Neural cell (in vitro differentiated cells): ENCODE data around the gene HIP1R. TPM values are rescaled to one million over a fixed set of nuclear protein-coding genes. Genes with fewer than 3 reads are reported as not detected.
A peak's percentile ranks its signal among the peaks of the same experiment; 100 is the strongest.

Experiments
- H2AFZ ChIP-seq: fragments of 200-600, 300-800 bp; sonication (generic), shearing (Covaris generic); 2 replicates; pipeline ENCODE4 v1.6.0; 2014; ENCODE audit warnings: low read depth, mild to moderate bottlenecking, antibody characterized with exemption, low read length, moderate library complexity
- H3F3A ChIP-seq: fragments of 200-600 bp; shearing (Covaris generic); 2 replicates; pipeline ENCODE4 v1.6.1; 2016; ENCODE audit warnings: mild to moderate bottlenecking, moderate library complexity, mixed read lengths, antibody characterized with exemption, low read length; ENCODE audit not compliant: insufficient read depth, poor library complexity, severe bottlenecking
- H3K27ac ChIP-seq: fragments of 200-600, 300-800 bp; sonication (generic), shearing (Covaris generic); 2 replicates; pipeline ENCODE4 v1.5.1; 2014; ENCODE audit warnings: mild to moderate bottlenecking, low read length, moderate library complexity
- H3K27me3 ChIP-seq: fragments of 300-800, 200-600 bp; sonication (generic), shearing (Covaris generic); 2 replicates; pipeline ENCODE4 v1.6.0; 2014; ENCODE audit warnings: mild to moderate bottlenecking, low read depth, low read length, moderate library complexity; ENCODE audit not compliant: insufficient read depth
- H3K36me3 ChIP-seq: fragments of 300-800, 200-600 bp; sonication (generic), shearing (Covaris generic); 2 replicates; pipeline ENCODE4 v1.5.1; 2014; ENCODE audit warnings: mild to moderate bottlenecking, antibody characterized with exemption, low read length, moderate library complexity; ENCODE audit not compliant: insufficient read depth
- H3K4me2 ChIP-seq: fragments of 300-800, 200-600 bp; sonication (generic), shearing (Covaris generic); 2 replicates; pipeline ENCODE4 v1.6.0; 2014; ENCODE audit warnings: mild to moderate bottlenecking, low read length
- H3K4me3 ChIP-seq: fragments of 300-800, 200-600 bp; sonication (generic), shearing (Covaris generic); 2 replicates; pipeline ENCODE4 v1.5.1; 2014; ENCODE audit warnings: mild to moderate bottlenecking, low read length, moderate library complexity
- H3K79me2 ChIP-seq: fragments of 200-600 bp; shearing (Covaris generic); replicated peaks from 2 replicates; pipeline ENCODE4 v1.6.0; 2014; ENCODE audit warnings: mild to moderate bottlenecking, low read length, moderate library complexity; ENCODE audit not compliant: insufficient read depth
- H3K9ac ChIP-seq: fragments of 300-800, 200-600 bp; sonication (generic), shearing (Covaris generic); 2 replicates; pipeline ENCODE4 v1.6.1; 2016; ENCODE audit warnings: mild to moderate bottlenecking, low read length, mixed read lengths
- H3K9me2 ChIP-seq: fragments of 200-600 bp; shearing (Covaris generic); 2 replicates; pipeline ENCODE4 v1.6.1; 2016; ENCODE audit warnings: mild to moderate bottlenecking, low read length, mixed read lengths; ENCODE audit not compliant: insufficient read depth
- H3K9me3 ChIP-seq: fragments of 200-600, 300-800 bp; sonication (generic), shearing (Covaris generic); 2 replicates; pipeline ENCODE4 v1.6.1; 2016; ENCODE audit warnings: mild to moderate bottlenecking, mixed run types, low read length, moderate library complexity, mixed read lengths
- H4K20me1 ChIP-seq: fragments of 200-600 bp; shearing (Covaris generic); 2 replicates; pipeline ENCODE4 v1.6.1; 2016; ENCODE audit warnings: mild to moderate bottlenecking, mixed run types; ENCODE audit not compliant: insufficient read depth
- CTCF ChIP-seq: fragments of 450-650 bp; IDR thresholded peaks from 2 replicates; pipeline ENCODE4 v1.5.1; 2014; ENCODE audit warnings: antibody characterized with exemption, mild to moderate bottlenecking, moderate library complexity; ENCODE audit not compliant: poor library complexity, severe bottlenecking
- EP300 ChIP-seq: fragments of 450-650 bp; conservative IDR thresholded peaks from 2 replicates; pipeline ENCODE4 v1.6.1; 2014; ENCODE audit warnings: antibody characterized with exemption, mild to moderate bottlenecking, moderate library complexity; ENCODE audit not compliant: poor library complexity, severe bottlenecking
- EZH2 ChIP-seq: fragments of 200-600, 300-800 bp; shearing (Covaris generic), sonication (generic); IDR thresholded peaks from 2 replicates; pipeline ENCODE4 v1.6.1; 2014; ENCODE audit warnings: antibody characterized with exemption, low read length, borderline replicate concordance, mild to moderate bottlenecking; ENCODE audit not compliant: insufficient read depth, poor library complexity, severe bottlenecking
- MXI1 ChIP-seq: fragments of 450-650 bp; conservative IDR thresholded peaks from 2 replicates; pipeline ENCODE4 v1.6.1; 2014; ENCODE audit warnings: antibody characterized with exemption, mild to moderate bottlenecking; ENCODE audit not compliant: poor library complexity, severe bottlenecking
- POLR2AphosphoS5 ChIP-seq: IDR thresholded peaks from 2 replicates; pipeline ENCODE4 v1.6.1; 2012
- RAD21 ChIP-seq: fragments of 450-650 bp; conservative IDR thresholded peaks from 2 replicates; pipeline ENCODE4 v1.6.1; 2014; ENCODE audit warnings: antibody characterized with exemption, mild to moderate bottlenecking, moderate library complexity
- SMC3 ChIP-seq: fragments of 450-650 bp; conservative IDR thresholded peaks from 2 replicates; pipeline ENCODE4 v1.6.1; 2014; ENCODE audit warnings: antibody characterized with exemption, mild to moderate bottlenecking, moderate library complexity; ENCODE audit not compliant: poor library complexity
- TAF1 ChIP-seq: IDR thresholded peaks from 2 replicates; pipeline ENCODE4 v1.6.1; 2012; ENCODE audit warnings: low read depth
- polyA plus RNA-seq: library from polyadenylated mRNA; depleted of rRNA; stranded (reverse); fragments of >200 nt; gene quantifications from 2 replicates; pipeline ENCODE4 v1.2.3, GENCODE V29; 2014
- TF ChIP-seq, protein P1 (sequence below): IDR thresholded peaks from 2 replicates; pipeline ENCODE4 v1.6.1; 2012; ENCODE audit warnings: borderline replicate concordance

The HIP1R gene
- polyA plus RNA-seq, 1 donor from 2014 or later, result 270 TPM

- Histone ChIP-seq H3F3A (no peaks in the 10 kb centered on the region), H3K9me3 (no peaks in the 10 kb centered on the region), H3K27me3 (no peaks in the 10 kb centered on the region), H2AFZ (no peak overlapping the region), H3K27ac (no peak overlapping the region), H3K9ac (no peak overlapping the region), H3K79me2 (no peaks in the 10 kb centered on the region), H3K36me3 (no peaks in the 10 kb centered on the region), H3K9me2 (no peaks in the 10 kb centered on the region), H3K4me3 (no peak overlapping the region), H3K4me2 (no peak overlapping the region), H4K20me1 (no peaks in the 10 kb centered on the region)
- TF ChIP-seq, protein P1, sequence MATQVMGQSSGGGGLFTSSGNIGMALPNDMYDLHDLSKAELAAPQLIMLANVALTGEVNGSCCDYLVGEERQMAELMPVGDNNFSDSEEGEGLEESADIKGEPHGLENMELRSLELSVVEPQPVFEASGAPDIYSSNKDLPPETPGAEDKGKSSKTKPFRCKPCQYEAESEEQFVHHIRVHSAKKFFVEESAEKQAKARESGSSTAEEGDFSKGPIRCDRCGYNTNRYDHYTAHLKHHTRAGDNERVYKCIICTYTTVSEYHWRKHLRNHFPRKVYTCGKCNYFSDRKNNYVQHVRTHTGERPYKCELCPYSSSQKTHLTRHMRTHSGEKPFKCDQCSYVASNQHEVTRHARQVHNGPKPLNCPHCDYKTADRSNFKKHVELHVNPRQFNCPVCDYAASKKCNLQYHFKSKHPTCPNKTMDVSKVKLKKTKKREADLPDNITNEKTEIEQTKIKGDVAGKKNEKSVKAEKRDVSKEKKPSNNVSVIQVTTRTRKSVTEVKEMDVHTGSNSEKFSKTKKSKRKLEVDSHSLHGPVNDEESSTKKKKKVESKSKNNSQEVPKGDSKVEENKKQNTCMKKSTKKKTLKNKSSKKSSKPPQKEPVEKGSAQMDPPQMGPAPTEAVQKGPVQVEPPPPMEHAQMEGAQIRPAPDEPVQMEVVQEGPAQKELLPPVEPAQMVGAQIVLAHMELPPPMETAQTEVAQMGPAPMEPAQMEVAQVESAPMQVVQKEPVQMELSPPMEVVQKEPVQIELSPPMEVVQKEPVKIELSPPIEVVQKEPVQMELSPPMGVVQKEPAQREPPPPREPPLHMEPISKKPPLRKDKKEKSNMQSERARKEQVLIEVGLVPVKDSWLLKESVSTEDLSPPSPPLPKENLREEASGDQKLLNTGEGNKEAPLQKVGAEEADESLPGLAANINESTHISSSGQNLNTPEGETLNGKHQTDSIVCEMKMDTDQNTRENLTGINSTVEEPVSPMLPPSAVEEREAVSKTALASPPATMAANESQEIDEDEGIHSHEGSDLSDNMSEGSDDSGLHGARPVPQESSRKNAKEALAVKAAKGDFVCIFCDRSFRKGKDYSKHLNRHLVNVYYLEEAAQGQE, result no peak
- TF ChIP-seq CTCF (peak; percentile 89), SMC3 (peak; percentile 91), RAD21 (peak; percentile 90)
These were observed 25.0 kb downstream of the HIP1R start for GRCh38 chr12:122860040-122860853.

GRCh38 chr12:122860854-122861586, 25.8 kb downstream of the HIP1R start:
- no peak overlapping the region for H3K9ac ChIP-seq
- TF ChIP-seq, protein P1, result no peak
- no peak for TF ChIP-seq MXI1
- TF ChIP-seq EP300, result no peak
- no peak for TF ChIP-seq EZH2
- TF ChIP-seq POLR2AphosphoS5, result no peak
- no peak for TF ChIP-seq RAD21
- no peak for TF ChIP-seq TAF1
- TF ChIP-seq SMC3, result no peak
- H3K9me2 ChIP-seq, result no peaks in the 10 kb centered on the region
- no peak overlapping the region for H3K4me3 ChIP-seq
- no peak overlapping the region for H2AFZ ChIP-seq
- H3K27ac ChIP-seq, result no peak overlapping the region
- no peak overlapping the region for H3K4me2 ChIP-seq
- no peaks in the 10 kb centered on the region for H3K27me3 ChIP-seq
- H3F3A ChIP-seq, result no peaks in the 10 kb centered on the region
- H3K79me2 ChIP-seq, result no peaks in the 10 kb centered on the region
- H3K36me3 ChIP-seq, result no peaks in the 10 kb centered on the region
- no peaks in the 10 kb centered on the region for H3K9me3 ChIP-seq
- H4K20me1 ChIP-seq, result no peaks in the 10 kb centered on the region
